Measurements from ENCODE around the gene TNF.

Gene TNF

GRCh38 chr6:31576897-31577578 lies 1.7 kb downstream of the TNF start:
- peak overlapping the region; percentile 54 for H3K9ac ChIP-seq (ENCODE audit: low read depth, low read length, poor library complexity, severe bottlenecking)
- no peak for TF ChIP-seq EZH2phosphoT487 (IDR thresholded peaks at IDR 0.05; ENCODE audit: borderline replicate concordance)
- no peak for TF ChIP-seq CTCF (conservative IDR thresholded peaks at IDR 0.05; ENCODE audit: low read length)

GRCh38 chr6:31577579-31577966 lies 2.2 kb downstream of the TNF start:
- Histone ChIP-seq H3K9me3 (ENCODE audit: insufficient read depth, low read depth, low read length) (no peaks in the 10 kb centered on the region), H3F3A (ENCODE audit: low read depth) (no peaks in the 10 kb centered on the region), H3K9ac (ENCODE audit: low read depth, low read length, poor library complexity, severe bottlenecking) (peak overlapping the region; percentile 54), H2AFZ (ENCODE audit: low read length) (no peak overlapping the region), H4K20me1 (ENCODE audit: insufficient read depth, low read length, poor library complexity, severe bottlenecking) (no peaks in the 10 kb centered on the region), H3K4me2 (ENCODE audit: low read depth, low read length, poor library complexity, severe bottlenecking) (peak overlapping the region; percentile 52), H3K4me1 (ENCODE audit: insufficient read depth, low read length, poor library complexity, severe bottlenecking) (peaks cover 65% of the 10 kb centered on the region), H3K79me2 (ENCODE audit: insufficient read depth, low read length) (peaks cover 17% of the 10 kb centered on the region), H3K27me3 (ENCODE audit: insufficient read depth, low read length, poor library complexity, severe bottlenecking) (no peaks in the 10 kb centered on the region), H3K36me3 (ENCODE audit: insufficient read depth, low read length) (no peaks in the 10 kb centered on the region), H3K4me3 (ENCODE audit: low read length, poor library complexity, severe bottlenecking) (no peak overlapping the region), H3K9me2 (replicated peaks; ENCODE audit: low read depth, low read length) (no peaks in the 10 kb centered on the region)
- TF ChIP-seq CTCF (conservative IDR thresholded peaks at IDR 0.05; ENCODE audit: low read length), result no peak
- TF ChIP-seq EZH2phosphoT487 (IDR thresholded peaks at IDR 0.05; ENCODE audit: borderline replicate concordance), result no peak

More at GRCh38 chr6:31576897-31577578, 1.7 kb downstream of the TNF start:
- Histone ChIP-seq H3K4me3 (ENCODE audit: low read length, poor library complexity, severe bottlenecking) (peak overlapping the region; percentile 49), H3K4me1 (ENCODE audit: insufficient read depth, low read length, poor library complexity, severe bottlenecking) (peaks cover 65% of the 10 kb centered on the region), H3K9me3 (ENCODE audit: insufficient read depth, low read depth, low read length) (no peaks in the 10 kb centered on the region), H4K20me1 (ENCODE audit: insufficient read depth, low read length, poor library complexity, severe bottlenecking) (no peaks in the 10 kb centered on the region), H3F3A (ENCODE audit: low read depth) (no peaks in the 10 kb centered on the region), H2AFZ (ENCODE audit: low read length) (no peak overlapping the region), H3K9me2 (replicated peaks; ENCODE audit: low read depth, low read length) (no peaks in the 10 kb centered on the region), H3K4me2 (ENCODE audit: low read depth, low read length, poor library complexity, severe bottlenecking) (peak overlapping the region; percentile 52), H3K79me2 (ENCODE audit: insufficient read depth, low read length) (peaks cover 12% of the 10 kb centered on the region), H3K36me3 (ENCODE audit: insufficient read depth, low read length) (no peaks in the 10 kb centered on the region), H3K27me3 (ENCODE audit: insufficient read depth, low read length, poor library complexity, severe bottlenecking) (no peaks in the 10 kb centered on the region)

GRCh38 chr6:31578184-31579118 lies 3.1 kb downstream of the TNF start:
- Histone ChIP-seq H3K9me2 (replicated peaks; ENCODE audit: low read depth, low read length) (no peaks in the 10 kb centered on the region), H3K9ac (ENCODE audit: low read depth, low read length, poor library complexity, severe bottlenecking) (no peak overlapping the region), H2AFZ (ENCODE audit: low read length) (no peak overlapping the region), H3K4me3 (ENCODE audit: low read length, poor library complexity, severe bottlenecking) (no peak overlapping the region), H4K20me1 (ENCODE audit: insufficient read depth, low read length, poor library complexity, severe bottlenecking) (no peaks in the 10 kb centered on the region), H3K79me2 (ENCODE audit: insufficient read depth, low read length) (peaks cover 19% of the 10 kb centered on the region), H3K36me3 (ENCODE audit: insufficient read depth, low read length) (no peaks in the 10 kb centered on the region), H3K27me3 (ENCODE audit: insufficient read depth, low read length, poor library complexity, severe bottlenecking) (no peaks in the 10 kb centered on the region), H3K9me3 (ENCODE audit: insufficient read depth, low read depth, low read length) (no peaks in the 10 kb centered on the region), H3F3A (ENCODE audit: low read depth) (no peaks in the 10 kb centered on the region), H3K4me1 (ENCODE audit: insufficient read depth, low read length, poor library complexity, severe bottlenecking) (peaks cover 67% of the 10 kb centered on the region), H3K4me2 (ENCODE audit: low read depth, low read length, poor library complexity, severe bottlenecking) (no peak overlapping the region)
- TF ChIP-seq EZH2phosphoT487 (IDR thresholded peaks at IDR 0.05; ENCODE audit: borderline replicate concordance) (no peak), CTCF (conservative IDR thresholded peaks at IDR 0.05; ENCODE audit: low read length) (no peak)

All from Loucy (cell line).